ENCODE data around the gene PHLDB3. TPM values are rescaled to one million over a fixed set of nuclear protein-coding genes. Genes with fewer than 3 reads are reported as not detected.
"Not testable (repeated sequence)": the region's sequence is repeated elsewhere in the genome, so short reads cannot be mapped to it uniquely, and the experiment has no call there.

The PHLDB3 gene
- total RNA-seq, 2 donors from 2014 or later, result 22.4 to 26.1 TPM

DNA sequence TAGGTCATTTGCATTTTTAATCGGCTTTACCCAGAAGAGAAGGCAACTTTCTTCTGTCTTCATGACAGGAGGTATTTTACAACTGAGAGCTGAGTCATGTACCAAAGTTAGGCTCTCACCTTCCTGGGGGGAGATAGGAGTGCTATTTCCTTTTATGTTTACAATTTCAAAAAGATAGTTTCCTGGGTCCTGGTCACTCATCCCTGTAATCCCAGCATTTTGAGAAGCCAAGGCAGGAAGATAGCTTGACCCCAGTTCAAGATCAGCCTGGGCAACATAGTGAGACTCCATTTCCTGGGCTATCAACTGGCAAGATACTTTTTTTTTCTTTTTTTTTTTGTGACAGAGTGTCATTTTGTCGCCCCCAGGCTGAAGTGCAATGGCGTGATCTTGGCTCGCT, 46.7 kb downstream of the PHLDB3 start:
- Mint-ChIP-seq H3K4me3 (no peak overlapping the region), H3K4me1 (ENCODE audit: low read depth) (peaks cover 25% of the 10 kb centered on the region), H3K9me3 (no peaks in the 10 kb centered on the region), H3K27me3 (ENCODE audit: low read depth) (no peaks in the 10 kb centered on the region), H3K27ac (no peak overlapping the region), H3K36me3 (ENCODE audit: insufficient read depth in 2 of 2) (no peaks in the 10 kb centered on the region)
- ATAC-seq (replicated peaks in 1 of 2) (no peak), DNase-seq (no peak)

DNA sequence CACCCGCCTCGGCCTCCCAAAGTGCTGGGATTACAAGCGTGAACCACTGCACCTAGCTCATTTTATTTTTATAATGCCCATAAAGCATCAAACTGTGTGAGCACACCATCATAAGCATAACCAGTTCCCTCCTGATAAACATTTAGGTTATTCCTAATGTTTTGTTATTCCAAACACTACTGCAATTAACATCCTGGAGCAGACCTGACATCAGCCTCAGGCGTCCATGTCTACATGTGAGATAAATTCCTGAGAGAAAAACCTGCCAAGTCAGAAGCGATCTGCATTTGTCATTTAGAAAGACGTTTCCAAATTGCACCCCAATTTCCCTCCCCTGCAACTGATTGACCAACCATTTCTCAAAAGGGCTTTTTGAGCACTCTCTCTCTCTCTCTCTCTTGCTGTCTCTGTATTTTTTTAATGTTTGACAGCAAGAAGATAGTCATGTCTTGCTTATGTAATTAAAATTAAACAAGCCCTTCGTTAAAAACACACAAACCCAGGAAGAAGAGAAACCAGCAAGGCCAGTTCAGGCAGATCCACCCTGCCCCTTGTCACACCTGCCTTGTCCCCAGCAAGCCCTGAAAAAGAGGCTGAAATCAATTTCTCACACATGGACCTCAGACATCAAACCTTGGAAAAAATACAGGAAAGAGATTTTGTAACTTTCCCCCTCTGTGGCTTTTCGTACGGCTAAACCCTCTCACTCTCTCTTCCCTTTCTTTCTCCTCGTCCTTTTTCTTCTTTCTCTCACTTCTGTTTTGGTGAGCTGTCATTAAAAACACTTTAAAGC, 49.0 kb downstream of the PHLDB3 start:
- ATAC-seq (replicated peaks in 1 of 2) (no peak), DNase-seq (no peak)
- no peaks in the 10 kb centered on the region for H3K27me3 Mint-ChIP-seq (ENCODE audit: low read depth)
- peaks cover 7% of the 10 kb centered on the region in 2 donors for H3K9me3 Mint-ChIP-seq
- no peak overlapping the region for H3K4me3 Mint-ChIP-seq
- peak overlapping the region; percentile 14 for H3K27ac Mint-ChIP-seq
- peaks cover 22% of the 10 kb centered on the region for H3K4me1 Mint-ChIP-seq (ENCODE audit: low read depth)
- H3K36me3 Mint-ChIP-seq (ENCODE audit: insufficient read depth in 2 of 2), result peaks cover 0 to 5% of the 10 kb centered on the region in 2 donors

DNA sequence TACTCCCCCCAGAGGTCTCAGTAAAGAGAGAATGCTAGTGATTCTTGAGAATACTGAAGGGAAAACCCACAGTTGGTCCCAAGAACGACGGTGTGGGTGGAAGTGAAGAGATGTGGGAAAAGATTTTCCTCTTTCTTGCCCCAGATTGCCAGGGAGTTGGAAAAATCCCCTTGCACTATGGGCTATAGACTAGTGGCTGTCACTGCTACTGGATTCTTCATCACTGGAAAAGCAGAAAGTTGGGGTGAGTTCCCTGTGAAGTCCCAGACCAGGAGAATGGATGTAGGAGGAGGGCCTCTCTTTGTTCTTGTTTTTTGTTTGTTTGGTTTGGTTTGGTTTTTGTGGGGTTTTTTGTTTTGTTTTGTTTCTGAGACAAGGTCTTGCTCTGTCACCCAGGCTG, 50.5 kb downstream of the PHLDB3 start:
- H3K9me3 Mint-ChIP-seq, result peaks cover 7% of the 10 kb centered on the region in 2 donors
- H3K36me3 Mint-ChIP-seq (ENCODE audit: insufficient read depth in 2 of 2), result peaks cover 0 to 5% of the 10 kb centered on the region in 2 donors
- no peak overlapping the region for H3K27ac Mint-ChIP-seq
- DNase-seq (no peak), ATAC-seq (replicated peaks in 1 of 2) (no peak)
- H3K27me3 Mint-ChIP-seq (ENCODE audit: low read depth), result no peaks in the 10 kb centered on the region
- no peak overlapping the region for H3K4me3 Mint-ChIP-seq
- H3K4me1 Mint-ChIP-seq (ENCODE audit: low read depth), result peaks cover 28% of the 10 kb centered on the region

DNA sequence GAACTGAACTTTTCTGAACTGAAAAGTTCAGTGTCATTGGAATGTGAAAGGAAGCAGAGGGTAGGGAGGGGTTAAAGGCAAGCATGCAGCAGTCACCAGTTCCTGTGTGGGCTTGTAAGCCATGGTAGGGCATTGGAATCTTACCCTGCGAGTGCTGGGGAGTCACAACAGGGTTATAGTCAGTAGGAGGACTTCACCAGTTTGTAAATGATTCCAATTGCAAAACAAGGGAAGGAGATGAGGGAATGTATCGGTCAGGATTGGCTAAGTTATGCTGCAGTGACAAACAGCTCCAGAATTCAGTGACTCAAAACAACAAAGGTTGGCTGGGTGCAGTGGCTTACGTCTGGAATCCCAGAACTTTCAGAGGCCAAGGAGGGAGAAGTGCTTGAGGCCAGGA, 52.0 kb downstream of the PHLDB3 start:
- no peak for DNase-seq
- H3K4me1 Mint-ChIP-seq (ENCODE audit: low read depth), result peaks cover 25% of the 10 kb centered on the region

DNA sequence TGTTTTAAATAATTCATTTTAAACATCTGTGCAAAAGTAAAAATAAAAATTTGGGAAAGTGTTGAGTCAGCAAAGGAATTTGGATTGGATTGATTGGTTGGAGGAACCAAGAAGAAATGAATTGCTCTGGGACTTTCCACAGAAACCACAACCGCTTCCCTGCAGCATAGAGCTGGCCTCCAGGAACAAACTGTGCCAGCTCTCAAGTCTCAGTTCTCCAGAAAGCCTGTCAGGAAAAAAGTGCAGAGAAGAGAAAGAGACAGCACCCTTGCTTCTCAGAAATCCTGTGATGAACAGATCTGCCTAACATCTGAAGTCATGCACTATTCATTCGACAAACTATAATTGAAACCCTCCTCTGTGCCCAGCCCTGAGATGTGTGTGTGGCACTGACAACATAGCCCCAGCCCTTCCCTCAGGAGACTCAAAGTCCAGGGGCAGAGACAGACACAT, 54.0 kb downstream of the PHLDB3 start:
- H3K27me3 Mint-ChIP-seq (ENCODE audit: low read depth), result no peaks in the 10 kb centered on the region
- H3K27ac Mint-ChIP-seq, result no peak overlapping the region
- no peak for DNase-seq
- H3K4me3 Mint-ChIP-seq, result no peak overlapping the region
- peaks cover 34% of the 10 kb centered on the region for H3K4me1 Mint-ChIP-seq (ENCODE audit: low read depth)
- H3K9me3 Mint-ChIP-seq, result peaks cover 7% of the 10 kb centered on the region in 2 donors
- ATAC-seq (replicated peaks in 1 of 2), result peak in 1 of 2 donors; percentile 44
- H3K36me3 Mint-ChIP-seq (ENCODE audit: insufficient read depth in 2 of 2), result peaks cover 0 to 5% of the 10 kb centered on the region in 2 donors

More for the DNA sequence above, 52.0 kb downstream of the PHLDB3 start:
- Mint-ChIP-seq H3K27me3 (ENCODE audit: low read depth) (no peaks in the 10 kb centered on the region), H3K4me3 (no peak overlapping the region), H3K27ac (no peak overlapping the region), H3K9me3 (peaks cover 7% of the 10 kb centered on the region in 2 donors), H3K36me3 (ENCODE audit: insufficient read depth in 2 of 2) (peaks cover 0 to 5% of the 10 kb centered on the region in 2 donors)
- ATAC-seq (replicated peaks in 1 of 2), result no peak

DNA sequence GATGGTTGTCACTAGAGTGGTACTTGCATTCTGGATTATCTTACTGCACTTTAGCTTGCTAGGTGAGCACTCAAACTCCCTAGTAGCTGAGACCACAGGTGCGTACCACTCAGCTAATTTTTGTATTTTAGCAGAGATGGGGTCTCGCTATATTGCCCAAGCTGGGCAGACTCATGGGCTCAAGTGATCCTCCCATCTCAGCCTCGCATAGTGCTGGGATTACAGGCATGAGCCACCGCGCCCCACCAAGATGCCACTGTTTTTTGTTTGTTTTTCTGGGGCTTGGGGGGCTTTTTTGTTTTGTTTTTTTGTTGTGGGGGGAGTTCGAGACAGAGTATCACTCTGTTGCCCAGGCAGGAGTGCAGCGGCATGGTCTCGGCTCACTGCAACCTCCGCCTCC, 56.9 kb downstream of the PHLDB3 start:
- Mint-ChIP-seq H3K4me1 (ENCODE audit: low read depth) (peaks cover 42% of the 10 kb centered on the region), H3K9me3 (peaks cover 6% of the 10 kb centered on the region in 2 donors), H3K27ac (no peak overlapping the region), H3K27me3 (ENCODE audit: low read depth) (no peaks in the 10 kb centered on the region), H3K36me3 (ENCODE audit: insufficient read depth in 2 of 2) (peaks cover 0 to 4% of the 10 kb centered on the region in 2 donors), H3K4me3 (no peak overlapping the region)
- DNase-seq (no peak), ATAC-seq (replicated peaks in 1 of 2) (no peak)

DNA sequence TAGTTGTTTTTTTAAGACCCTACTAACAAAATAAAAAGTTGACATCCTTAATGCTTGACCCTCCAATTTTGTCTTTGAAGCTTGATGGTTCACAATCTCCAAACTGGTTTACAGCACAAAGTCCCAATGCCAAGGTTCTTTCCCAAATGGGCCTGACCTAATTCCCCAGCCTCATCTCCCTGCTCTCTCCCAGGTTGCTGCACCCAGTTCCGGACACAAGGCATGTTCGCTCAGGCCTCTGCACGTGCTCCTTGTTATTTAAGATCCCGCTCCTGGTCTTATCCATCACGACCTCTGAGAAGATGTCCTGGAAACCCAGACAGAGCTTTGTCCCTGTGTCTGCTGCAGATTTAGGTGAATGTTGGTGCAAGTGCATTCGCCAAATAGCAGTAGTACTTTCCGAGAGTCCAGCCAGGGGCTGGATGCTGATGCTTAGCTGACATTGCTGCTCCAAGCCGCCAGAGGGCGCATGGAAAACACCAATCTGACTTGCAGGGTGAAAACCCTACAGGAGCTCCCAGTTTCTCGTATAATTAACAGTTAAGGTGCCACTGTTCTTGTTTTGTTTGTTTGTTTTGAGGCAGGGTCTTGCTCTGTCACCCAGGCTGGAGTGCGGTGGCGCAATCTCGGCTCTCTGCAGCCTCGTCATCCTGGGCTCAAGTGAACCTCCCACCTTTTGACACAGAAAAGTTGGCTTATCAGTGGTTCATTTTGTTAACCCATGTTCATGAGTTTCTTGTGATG, 57.6 kb downstream of the PHLDB3 start:
- H3K4me1 Mint-ChIP-seq (ENCODE audit: low read depth), result peaks cover 37% of the 10 kb centered on the region
- H3K9me3 Mint-ChIP-seq, result peaks cover 0 to 2% of the 10 kb centered on the region in 2 donors
- H3K4me3 Mint-ChIP-seq, result no peak overlapping the region
- H3K27ac Mint-ChIP-seq, result no peak overlapping the region
- peak; percentile 71 to 77 for DNase-seq
- H3K36me3 Mint-ChIP-seq (ENCODE audit: insufficient read depth in 2 of 2), result no peaks in the 10 kb centered on the region
- ATAC-seq (replicated peaks in 1 of 2), result peak; percentile 73 to 80
- no peaks in the 10 kb centered on the region for H3K27me3 Mint-ChIP-seq (ENCODE audit: low read depth)

DNA sequence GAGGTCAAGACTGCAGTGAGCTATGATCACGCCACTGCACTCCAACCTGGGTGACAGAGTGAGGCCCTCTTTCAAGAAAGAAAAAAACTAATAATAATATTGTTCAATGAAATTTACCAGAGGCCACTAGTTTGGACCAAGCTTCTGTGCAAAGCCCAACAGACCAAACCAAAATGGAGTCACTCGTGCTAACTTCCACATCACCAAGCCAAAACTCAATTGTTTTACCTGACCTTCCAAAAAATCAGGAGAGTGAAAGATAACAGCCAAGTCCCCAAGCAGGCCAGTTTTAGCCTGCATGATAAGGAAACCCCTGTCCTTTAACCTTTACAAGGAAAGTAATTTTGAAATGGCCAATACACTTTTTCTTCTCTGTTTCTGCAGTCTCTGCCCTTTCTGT, 59.1 kb downstream of the PHLDB3 start:
- ATAC-seq (replicated peaks in 1 of 2) (no peak), DNase-seq (no peak)
- H3K9me3 Mint-ChIP-seq, result no peaks in the 10 kb centered on the region
- no peak overlapping the region for H3K4me3 Mint-ChIP-seq
- H3K27ac Mint-ChIP-seq, result no peak overlapping the region
- H3K36me3 Mint-ChIP-seq (ENCODE audit: insufficient read depth in 2 of 2), result no peaks in the 10 kb centered on the region
- H3K4me1 Mint-ChIP-seq (ENCODE audit: low read depth), result peaks cover 24% of the 10 kb centered on the region
- no peaks in the 10 kb centered on the region for H3K27me3 Mint-ChIP-seq (ENCODE audit: low read depth)

DNA sequence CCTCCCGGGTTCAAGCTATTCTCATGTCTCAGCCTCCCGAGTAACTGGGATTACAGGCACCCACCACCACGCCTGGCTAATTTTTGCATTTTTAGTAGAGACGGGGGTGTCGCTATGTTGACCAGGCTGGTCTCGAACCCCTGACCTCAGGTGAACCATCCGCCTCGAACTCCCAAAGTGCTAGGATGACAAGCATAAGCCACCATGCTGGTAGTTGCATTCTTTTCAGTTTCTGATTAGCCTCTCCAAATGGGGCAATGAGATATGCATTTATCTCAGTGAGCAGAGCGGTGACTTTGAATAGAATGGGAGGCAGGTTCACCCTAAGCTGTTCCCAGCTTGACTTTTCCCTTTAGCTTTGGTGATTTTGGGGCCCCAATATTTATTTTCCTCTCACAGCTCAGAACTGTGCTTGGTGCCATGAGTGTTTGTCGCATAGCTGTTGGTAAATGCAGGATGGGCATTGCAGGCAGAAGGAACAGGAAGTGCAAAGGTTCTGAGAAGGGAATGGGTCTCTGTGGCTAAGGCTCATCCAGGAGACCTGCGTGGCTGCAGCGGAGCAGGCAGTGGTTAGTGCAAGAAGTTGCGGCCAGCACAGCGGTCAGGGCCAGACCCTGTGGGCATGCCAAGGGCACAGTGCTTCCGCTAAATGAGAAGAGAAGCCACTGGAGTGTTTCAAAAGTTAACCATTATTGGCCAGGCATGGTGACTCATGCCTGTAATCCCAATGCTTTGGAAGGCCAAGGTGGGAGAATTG, 59.8 kb downstream of the PHLDB3 start:
- peaks cover 0 to 2% of the 10 kb centered on the region in 2 donors for H3K36me3 Mint-ChIP-seq (ENCODE audit: insufficient read depth in 2 of 2)

DNA sequence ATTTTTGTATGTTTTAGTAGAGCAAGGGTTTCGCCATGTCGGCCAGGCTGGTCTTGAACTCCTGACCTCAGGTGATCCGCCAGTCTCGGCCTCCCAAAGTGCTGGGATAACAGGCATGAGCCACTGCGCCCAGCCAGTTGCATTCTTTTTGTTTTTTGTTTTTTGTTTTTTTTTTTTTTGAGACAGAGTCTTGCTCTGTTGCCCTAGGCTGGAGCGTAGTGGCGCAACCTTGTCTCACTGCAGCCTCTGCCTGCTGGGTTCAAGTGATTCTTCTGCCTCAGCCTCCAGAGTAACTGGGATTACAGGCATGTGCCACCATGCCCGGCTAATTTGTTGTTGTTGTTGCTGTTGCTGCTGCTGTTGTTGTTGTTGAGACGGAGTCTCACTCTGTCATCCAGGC, 60.5 kb downstream of the PHLDB3 start:
- not testable (repeated sequence) for H3K27ac Mint-ChIP-seq; ATAC-seq (replicated peaks in 1 of 2); H3K9me3 Mint-ChIP-seq; H3K4me3 Mint-ChIP-seq; DNase-seq; H3K27me3 Mint-ChIP-seq (ENCODE audit: low read depth); H3K36me3 Mint-ChIP-seq (ENCODE audit: insufficient read depth in 2 of 2)
- peaks cover 21% of the 10 kb centered on the region for H3K4me1 Mint-ChIP-seq (ENCODE audit: low read depth)

More for the DNA sequence above, 59.8 kb downstream of the PHLDB3 start:
- no peak overlapping the region for H3K27ac Mint-ChIP-seq
- no peaks in the 10 kb centered on the region for H3K27me3 Mint-ChIP-seq (ENCODE audit: low read depth)
- ATAC-seq (replicated peaks in 1 of 2) (no peak), DNase-seq (no peak)
- no peak overlapping the region for H3K4me3 Mint-ChIP-seq
- H3K4me1 Mint-ChIP-seq (ENCODE audit: low read depth), result peaks cover 23% of the 10 kb centered on the region
- H3K9me3 Mint-ChIP-seq, result peaks cover 0 to 1% of the 10 kb centered on the region in 2 donors

DNA sequence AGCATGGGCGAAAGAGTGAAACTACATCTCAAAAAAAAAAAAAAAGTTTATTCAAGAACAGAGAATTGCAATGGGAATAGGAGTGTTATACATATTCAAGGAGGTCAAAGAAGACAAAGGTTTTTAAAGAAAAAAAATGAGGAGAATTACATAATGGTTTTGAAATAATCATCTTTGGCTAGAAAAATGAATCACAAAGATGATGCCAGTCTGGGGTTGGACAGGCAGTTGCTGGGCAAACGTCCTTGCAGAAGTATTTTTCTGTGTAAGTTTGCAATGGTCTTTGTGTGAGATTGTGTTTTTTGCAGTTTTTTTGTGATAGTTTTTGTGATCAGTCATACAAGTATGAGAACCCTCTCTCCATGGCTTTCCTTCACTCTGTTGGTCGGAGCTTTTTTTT, 62.8 kb downstream of the PHLDB3 start:
- no peak for ATAC-seq (replicated peaks in 1 of 2)
- no peak overlapping the region for H3K4me3 Mint-ChIP-seq
- peaks cover 36% of the 10 kb centered on the region for H3K4me1 Mint-ChIP-seq (ENCODE audit: low read depth)

DNA sequence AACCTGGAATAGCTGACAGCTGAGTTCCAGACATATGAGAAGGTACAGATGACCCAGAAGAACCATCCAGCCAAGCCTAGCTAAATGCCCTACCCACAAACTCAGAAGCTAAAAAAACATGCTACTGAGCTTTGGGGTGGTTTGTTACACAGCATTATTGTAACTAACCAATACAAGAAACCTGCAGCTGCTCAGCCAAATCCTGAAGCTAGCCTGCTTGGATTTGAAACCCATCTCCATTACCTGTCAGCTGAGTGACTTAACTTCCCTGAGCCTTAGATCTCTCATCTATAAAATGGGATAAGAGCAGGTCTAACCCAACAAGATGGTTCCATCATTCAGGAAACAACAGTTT, 64.9 kb downstream of the PHLDB3 start:
- Mint-ChIP-seq H3K9me3 (peaks cover 0 to 3% of the 10 kb centered on the region in 2 donors), H3K4me1 (ENCODE audit: low read depth) (peaks cover 34% of the 10 kb centered on the region), H3K36me3 (ENCODE audit: insufficient read depth in 2 of 2) (peaks cover 2 to 5% of the 10 kb centered on the region in 2 donors), H3K27ac (no peak overlapping the region), H3K27me3 (ENCODE audit: low read depth) (no peaks in the 10 kb centered on the region), H3K4me3 (no peak overlapping the region)
- ATAC-seq (replicated peaks in 1 of 2) (no peak), DNase-seq (no peak)

More for the DNA sequence above, 62.8 kb downstream of the PHLDB3 start:
- Mint-ChIP-seq H3K9me3 (peaks cover 0 to 3% of the 10 kb centered on the region in 2 donors), H3K27me3 (ENCODE audit: low read depth) (no peaks in the 10 kb centered on the region), H3K27ac (no peak overlapping the region), H3K36me3 (ENCODE audit: insufficient read depth in 2 of 2) (peaks cover 2 to 5% of the 10 kb centered on the region in 2 donors)
- no peak for DNase-seq

Measured in activated T-cell treated with anti-CD3 and anti-CD28 coated beads, Interleukin-2, amount 50 U/mL, for 72 hours (primary cell).